Kidney capillary endothelial cell (primary cell): Measurements from ENCODE around the gene CARNS1.

Experiments
- DNase-seq: peaks from one replicate; pipeline ENCODE4 v3.0.0-alpha.2; 2018; ENCODE audit warnings: low spot score

CARNS1 gene

GRCh38 chr11:67441098-67441563 is 25.7 kb downstream of the CARNS1 start:
- no peak for DNase-seq

GRCh38 chr11:67441731-67442351 is 26.4 kb downstream of the CARNS1 start:
- no peak for DNase-seq

GRCh38 chr11:67442504-67443404 is 27.3 kb downstream of the CARNS1 start:
- no peak for DNase-seq

- no peak for DNase-seq
Observed at GRCh38 chr11:67445515-67445914, 30.0 kb downstream of the CARNS1 start.

GRCh38 chr11:67448220-67448609 is 32.7 kb downstream of the CARNS1 start:
- no peak for DNase-seq

GRCh38 chr11:67449116-67449844 is 33.8 kb downstream of the CARNS1 start:
- DNase-seq = no peak

- no peak for DNase-seq
Observed at GRCh38 chr11:67450796-67451657, 35.5 kb downstream of the CARNS1 start.

- no peak for DNase-seq
Observed at GRCh38 chr11:67451658-67451976, 36.1 kb downstream of the CARNS1 start.

- peak; percentile 38 for DNase-seq
Observed at GRCh38 chr11:67452141-67452952, 36.9 kb downstream of the CARNS1 start, which contains the start of gene GPR152. Gene GPR152 (minus strand): TSS chr11:67452729. CDS start chr11:67452724, 5 bp downstream.

- DNase-seq = no peak
Observed at GRCh38 chr11:67453816-67454732, 38.6 kb downstream of the CARNS1 start.

GRCh38 chr11:67455054-67455453 is 39.6 kb downstream of the CARNS1 start, which contains the start of gene CABP4:
Gene CABP4 (plus strand): TSS chr11:67455354. CDS start chr11:67455424, 70 bp downstream.
- DNase-seq = no peak

GRCh38 chr11:67456068-67456705 is 40.7 kb downstream of the CARNS1 start:
- DNase-seq = no peak

GRCh38 chr11:67457453-67457852 is 42.0 kb downstream of the CARNS1 start:
- no peak for DNase-seq

GRCh38 chr11:67458266-67458665 is 42.8 kb downstream of the CARNS1 start:
- DNase-seq = no peak

- no peak for DNase-seq
Observed at GRCh38 chr11:67463186-67463585, 47.7 kb downstream of the CARNS1 start.

GRCh38 chr11:67463680-67464410 is 48.4 kb downstream of the CARNS1 start:
- DNase-seq = no peak

- peak; percentile 74 for DNase-seq
Observed at GRCh38 chr11:67464411-67465188, 49.1 kb downstream of the CARNS1 start.

GRCh38 chr11:67465189-67465510 is 49.7 kb downstream of the CARNS1 start:
- no peak for DNase-seq
